Hindlimb muscle (tissue), 1 donor: ENCODE results near the gene OTUB2. TPM values are rescaled to one million over a fixed set of nuclear protein-coding genes. Genes with fewer than 3 reads are reported as not detected.

Experiments used
- DNase-seq: peaks from one replicate; pipeline ENCODE4 v3.0.0-alpha.2; 2013
- polyA plus RNA-seq: library from polyadenylated mRNA; unstranded; fragments of 120-200 nt; gene quantifications from one replicate; pipeline ENCODE4 v1.2.1, GENCODE V29; 2013; ENCODE audit not compliant: insufficient read length

The OTUB2 gene
- polyA plus RNA-seq = 0.67 TPM

DNA sequence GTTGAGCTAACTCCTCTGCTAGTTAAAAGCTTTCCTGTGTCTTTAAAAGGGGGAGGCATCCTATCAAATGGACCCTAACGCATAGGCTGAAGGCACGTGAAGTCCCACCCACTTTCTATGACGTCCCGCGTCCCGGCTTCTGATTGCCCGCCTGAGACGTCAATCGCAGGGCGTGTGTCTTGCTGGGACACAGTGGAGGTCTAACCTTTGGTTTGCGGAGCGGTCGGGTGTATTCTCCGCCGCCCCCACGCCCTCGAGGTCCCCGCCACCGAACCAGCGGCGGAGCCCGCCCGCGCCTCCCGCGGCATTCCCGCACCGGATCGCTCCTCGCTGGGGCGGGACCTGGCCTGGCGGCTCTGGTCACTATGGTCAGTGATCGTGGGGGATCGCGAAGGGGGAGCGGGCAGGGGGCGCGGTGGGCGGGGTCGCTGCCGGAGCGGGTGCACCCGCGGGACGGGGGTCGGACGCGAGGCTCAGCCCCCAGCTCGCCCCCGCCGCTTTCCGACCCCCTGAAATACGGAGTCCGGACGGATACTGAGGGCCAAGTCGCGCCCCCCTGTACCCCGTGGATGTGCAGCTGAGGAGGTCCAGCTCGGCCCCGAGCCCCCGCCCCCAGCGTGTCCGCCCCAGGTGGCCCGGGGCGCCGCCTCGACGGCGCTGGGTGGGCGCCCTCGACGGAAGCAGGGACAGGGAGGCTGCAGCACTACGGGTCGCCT lies at the start of gene OTUB2:
OTUB2 (plus strand) TSS at position 168 of the 716 bp plus-strand sequence; CDS start at position 366, 198 bp downstream.
- DNase-seq = peak; percentile 99

- DNase-seq = no peak
Observed at GRCh38 chr14:93976477-93977057, 49.6 kb upstream of the OTUB2 start, which contains the start of gene ASB2. TSS of gene ASB2 (minus strand) at chr14:93976570. CDS start at chr14:93964539, 12,031 bp downstream.

DNA sequence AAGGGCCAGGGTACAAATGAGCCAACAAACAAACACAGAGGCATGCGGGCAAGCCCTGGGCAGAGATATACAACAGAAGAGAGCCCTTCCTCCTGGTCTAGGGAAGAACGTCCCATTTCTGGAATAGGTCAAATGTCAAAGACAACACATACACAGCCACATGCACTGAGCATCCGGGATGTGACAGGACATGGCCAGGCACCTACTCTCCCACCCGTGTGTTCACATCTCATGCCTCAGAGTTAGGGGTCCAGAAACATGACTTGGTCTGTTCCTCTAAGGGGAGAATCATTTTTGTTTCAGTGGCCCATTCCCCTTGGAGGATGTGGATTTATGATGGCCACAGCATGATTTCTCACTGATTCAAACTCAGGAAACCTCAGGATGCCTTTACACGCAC lies 49.0 kb upstream of the OTUB2 start:
- DNase-seq = no peak

DNA sequence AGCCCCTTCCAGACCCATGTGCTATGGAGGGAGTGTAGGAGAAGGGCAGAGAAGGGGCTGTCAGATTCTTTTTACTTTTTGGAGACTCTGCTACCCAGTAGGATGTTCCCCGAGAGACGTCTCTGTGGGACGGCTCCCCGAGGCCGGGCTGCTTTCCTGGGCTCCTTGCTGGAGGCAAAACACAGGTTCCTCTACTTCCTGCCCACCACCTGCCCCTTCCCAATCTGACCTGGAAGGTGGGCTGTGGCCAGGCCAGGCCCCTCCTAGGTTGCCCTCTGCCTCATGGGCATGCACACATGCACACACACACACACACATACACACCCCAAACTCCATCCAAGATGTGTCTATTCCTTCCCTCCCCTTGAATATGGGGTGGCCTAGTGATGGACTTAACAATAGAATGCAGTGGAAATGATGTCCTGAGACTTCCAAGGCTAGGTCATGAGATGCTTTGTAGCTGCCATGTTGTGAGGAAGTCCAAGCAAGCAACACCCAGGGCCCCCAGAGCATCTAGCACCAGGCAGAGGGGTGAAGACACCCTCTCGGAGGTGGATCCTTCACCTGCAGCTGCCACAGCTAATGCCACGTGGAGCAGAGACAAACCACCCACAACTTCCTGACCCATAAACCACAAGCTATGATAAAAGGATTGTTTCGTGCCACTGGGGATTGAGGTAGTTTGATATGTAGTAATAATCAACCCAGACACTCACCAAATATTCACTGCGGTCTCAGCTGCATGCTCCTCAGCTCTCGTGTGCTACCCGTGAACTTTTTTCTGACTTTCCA lies 48.2 kb upstream of the OTUB2 start:
- DNase-seq = no peak

GRCh38 chr14:93978735-93979134 lies 47.4 kb upstream of the OTUB2 start:
- no peak for DNase-seq

- DNase-seq = peak; percentile 48
Observed at GRCh38 chr14:93980456-93981201, 45.5 kb upstream of the OTUB2 start.

DNA sequence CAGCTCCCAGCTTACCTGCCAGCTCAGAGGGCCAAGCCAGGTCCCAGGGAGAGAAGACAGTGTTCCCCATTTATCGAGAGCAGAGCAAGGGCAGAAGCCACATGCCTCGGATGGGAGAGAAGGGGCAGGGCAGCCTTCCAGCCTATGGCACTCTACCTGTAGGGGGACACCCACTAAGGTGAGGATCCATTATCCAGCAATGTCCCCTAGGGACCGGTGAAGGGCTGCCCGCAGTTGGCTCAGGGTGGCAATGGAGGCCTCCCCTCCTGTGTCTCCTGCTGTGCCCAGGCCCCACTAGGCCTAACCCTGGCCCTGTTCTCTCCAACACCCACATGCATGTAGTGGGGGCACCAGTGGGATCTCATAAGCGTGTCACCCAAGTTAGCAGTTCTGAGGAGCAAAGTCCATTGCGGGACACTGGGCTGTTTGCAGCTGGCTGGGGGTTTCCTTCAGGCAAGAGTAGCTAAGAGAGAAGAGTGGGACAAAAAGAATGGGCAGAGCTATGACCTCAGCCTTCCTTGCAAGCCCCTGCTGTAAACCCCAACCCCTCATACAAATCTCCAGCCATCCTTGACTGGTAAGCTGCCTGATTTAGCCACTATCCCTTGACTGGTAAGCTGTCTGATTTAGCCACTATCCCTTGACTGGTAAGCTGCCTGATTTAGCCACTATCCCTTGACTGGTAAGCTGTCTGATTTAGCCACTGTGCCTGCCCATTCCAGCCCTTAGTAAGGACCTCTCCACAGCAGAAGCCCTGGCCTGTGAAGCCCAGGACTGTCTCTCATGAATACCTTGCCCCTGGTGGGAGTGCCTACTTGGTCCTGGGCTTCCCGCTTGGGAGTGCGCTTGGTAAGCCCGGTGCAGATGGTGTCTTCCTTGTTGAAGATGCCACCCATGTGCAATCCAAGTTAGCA lies 44.6 kb upstream of the OTUB2 start:
- DNase-seq = no peak

- DNase-seq = no peak
Observed at GRCh38 chr14:93982230-93983007, 43.7 kb upstream of the OTUB2 start.

GRCh38 chr14:93984070-93984469 lies 42.1 kb upstream of the OTUB2 start:
- no peak for DNase-seq

DNA sequence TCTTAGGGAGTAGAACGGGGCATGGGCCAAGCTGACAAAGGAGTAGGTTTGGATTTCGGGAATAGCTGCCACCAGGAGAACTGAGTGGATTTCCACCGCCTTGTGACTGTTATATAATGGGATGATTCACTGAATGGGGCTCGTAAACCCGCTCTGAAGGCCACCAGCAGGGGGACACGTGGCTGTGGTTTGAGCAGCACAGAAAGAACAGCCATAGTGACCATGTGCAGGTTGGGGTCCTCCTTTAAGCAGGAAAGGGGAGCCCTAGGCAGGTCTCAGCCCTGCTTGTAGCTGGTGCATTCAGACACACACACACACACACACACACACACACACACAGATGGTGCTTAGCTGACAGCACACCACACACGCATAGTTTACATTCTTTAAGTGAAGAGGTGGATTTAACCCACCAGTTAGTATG lies 41.1 kb upstream of the OTUB2 start:
- DNase-seq = no peak

DNA sequence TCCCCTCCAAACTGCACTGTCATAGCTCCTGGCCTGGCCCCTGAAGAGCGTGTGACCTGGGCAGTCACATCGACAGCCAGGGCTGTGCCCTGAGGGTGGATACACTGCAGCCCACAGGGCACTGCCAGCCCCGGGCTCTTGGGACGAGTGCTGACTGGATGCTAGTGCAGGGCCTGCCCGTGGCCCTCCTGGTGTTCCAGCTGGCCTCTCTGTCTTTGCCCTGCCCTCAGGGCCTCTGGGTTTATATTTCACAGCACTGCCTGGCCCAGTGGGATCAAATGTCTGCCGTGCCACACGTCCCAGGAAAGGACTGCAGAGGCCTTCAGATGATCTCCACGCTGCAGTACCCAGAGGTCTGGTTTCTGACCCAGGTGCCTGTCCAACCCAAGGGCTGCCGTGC lies 39.2 kb upstream of the OTUB2 start:
- DNase-seq = no peak

GRCh38 chr14:93987376-93987775 lies 38.8 kb upstream of the OTUB2 start:
- no peak for DNase-seq

GRCh38 chr14:93987815-93988476 lies 38.2 kb upstream of the OTUB2 start:
- no peak for DNase-seq

DNA sequence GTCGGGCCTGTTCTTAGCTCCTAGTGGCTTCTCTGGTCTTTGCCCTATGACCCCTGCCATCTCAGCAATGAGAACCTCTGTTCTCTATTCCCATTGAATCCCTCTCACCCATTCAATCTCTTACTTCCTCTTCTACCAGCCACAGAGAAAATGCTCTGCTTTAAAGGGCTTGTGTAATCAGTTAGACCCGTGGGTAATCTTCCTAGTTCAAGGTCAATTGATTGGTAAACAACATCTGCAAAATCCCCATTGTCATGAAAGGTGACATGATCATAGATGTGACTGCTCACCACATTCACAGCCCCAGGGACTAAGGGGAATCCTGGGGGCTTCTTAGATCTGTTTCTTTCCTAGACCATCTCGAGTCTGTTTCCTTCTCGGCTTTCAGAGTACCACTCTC lies 36.2 kb upstream of the OTUB2 start:
- DNase-seq = no peak

- DNase-seq = no peak
Observed at GRCh38 chr14:93991212-93991611, 34.9 kb upstream of the OTUB2 start.

DNA sequence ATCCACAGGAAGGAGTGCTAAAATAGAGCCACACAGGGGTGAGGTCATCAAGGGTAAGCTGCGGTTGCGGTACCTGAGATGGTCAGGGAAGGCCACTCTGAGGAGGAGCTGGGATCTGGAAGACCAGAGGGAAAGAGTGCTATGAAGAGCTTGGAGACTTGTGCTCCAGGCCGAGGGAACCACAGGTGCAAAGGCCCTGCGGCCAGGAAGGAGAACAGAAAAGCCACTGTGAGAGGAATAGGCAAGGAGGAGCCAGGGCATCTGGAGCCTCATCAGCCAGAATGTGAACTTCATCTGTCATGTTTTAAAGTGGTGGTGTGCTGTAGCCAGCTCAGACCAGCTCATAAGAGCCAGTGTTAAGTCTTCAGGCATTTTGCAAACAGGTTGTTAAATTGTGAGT lies 34.5 kb upstream of the OTUB2 start:
- no peak for DNase-seq

DNA sequence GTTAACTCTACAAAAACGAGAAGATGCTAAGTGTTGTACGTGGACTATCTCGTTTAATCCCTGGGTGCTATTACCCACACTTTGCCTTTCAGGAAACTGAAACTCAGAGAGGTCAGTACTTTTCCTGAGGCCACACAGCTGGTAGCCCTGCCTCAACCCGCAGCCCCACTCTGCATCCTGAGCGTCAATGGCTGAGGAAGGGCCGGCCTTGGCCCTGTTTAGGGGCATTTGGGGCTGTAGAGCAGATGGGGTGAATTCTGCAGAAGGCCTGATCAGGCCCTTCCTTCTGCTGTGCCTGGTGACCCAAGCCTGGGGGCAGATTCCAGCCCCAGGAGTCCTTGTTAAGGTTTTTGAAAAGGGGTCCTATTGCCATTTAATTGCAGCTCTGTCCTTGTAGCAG lies 32.8 kb upstream of the OTUB2 start:
- no peak for DNase-seq

DNA sequence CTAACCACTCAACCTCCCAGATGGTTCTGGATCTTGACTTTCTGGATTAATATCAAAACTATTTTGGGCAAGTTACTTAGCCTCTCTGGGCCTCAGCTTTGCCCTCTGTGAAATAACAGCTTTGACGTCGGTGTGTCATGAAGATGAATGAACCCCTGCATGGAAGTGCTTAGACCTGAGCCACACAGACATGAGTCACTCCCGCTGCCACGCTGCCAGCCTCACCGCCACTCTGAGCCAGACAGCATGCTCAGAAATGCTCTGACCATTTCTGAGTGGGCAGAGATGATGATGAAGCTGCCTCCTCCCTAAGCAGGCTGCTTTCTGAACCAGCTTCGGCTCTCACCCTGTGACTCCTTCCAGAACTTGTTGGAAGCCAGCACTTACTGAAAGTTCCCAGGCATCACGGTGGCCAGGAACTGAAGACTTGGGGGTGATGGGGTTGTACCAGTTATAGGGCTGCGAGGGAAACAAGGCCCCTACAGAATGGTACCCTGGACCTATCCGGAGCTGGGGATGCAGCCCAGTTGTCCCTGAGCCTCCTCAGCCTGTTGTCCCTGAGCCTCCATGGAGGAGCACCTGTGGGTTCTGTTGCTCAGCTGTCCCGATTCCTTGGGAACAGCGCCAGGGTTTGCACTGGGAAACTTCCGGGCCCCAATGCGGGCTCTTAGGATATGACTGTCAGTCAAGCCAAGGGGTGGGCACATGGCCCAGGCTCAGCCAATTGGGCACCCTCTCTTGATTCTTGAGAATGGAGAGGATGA lies 31.0 kb upstream of the OTUB2 start:
- DNase-seq = no peak

GRCh38 chr14:93996130-93996695 lies 29.9 kb upstream of the OTUB2 start:
- DNase-seq = no peak
